Activated CD4-positive, alpha-beta T cell treated with anti-CD3 and anti-CD28 coated beads for 36 hours (primary cell): ENCODE results near the gene KRT77. TPM values are rescaled to one million over a fixed set of nuclear protein-coding genes. Genes with fewer than 3 reads are reported as not detected.

Experiments used
- ATAC-seq: fragments of 200-7000 bp; cut with Tn5 transposase; one replicate; pipeline ENCODE4 v1.10.0; 2021; ENCODE audit warnings: mild to moderate bottlenecking, moderate library complexity
- CTCF ChIA-PET: fragments of 350-600 bp; sonication (Branson Sonifier 250); formaldehyde crosslinking; loops from one replicate; lab custom pipeline; 2021; ENCODE audit warnings: antibody characterized with exemption; lab: Charles Lee
- POLR2A ChIA-PET: fragments of 350-600 bp; sonication (Branson Sonifier 250); formaldehyde crosslinking; loops from one replicate; lab custom pipeline; 2021; ENCODE audit warnings: antibody characterized with exemption, inconsistent platforms; lab: Charles Lee
- DNase-seq: peaks from one replicate; pipeline ENCODE4 v3.0.0-alpha.2; 2020
- H3K27ac Mint-ChIP-seq: one replicate; pipeline ENCODE4 v1.8.0; 2021; ENCODE audit warnings: mixed read lengths
- H3K27me3 Mint-ChIP-seq: one replicate; pipeline ENCODE4 v1.8.0; 2021; ENCODE audit warnings: mixed read lengths
- H3K36me3 Mint-ChIP-seq: one replicate; pipeline ENCODE4 v1.8.0; 2021; ENCODE audit warnings: low read depth, mixed read lengths
- H3K4me1 Mint-ChIP-seq: one replicate; pipeline ENCODE4 v1.8.0; 2021; ENCODE audit warnings: mixed read lengths
- H3K4me3 Mint-ChIP-seq: one replicate; pipeline ENCODE4 v1.8.0; 2021; ENCODE audit warnings: mild to moderate bottlenecking, moderate library complexity, mixed read lengths
- H3K9me3 Mint-ChIP-seq: one replicate; pipeline ENCODE4 v1.8.0; 2021; ENCODE audit warnings: low read depth, mixed read lengths
- intact Hi-C, 2 experiments: fragments of 100-400 bp; cut with DNase I in 1 of 2; cut with micrococcal nuclease in 1 of 2; formaldehyde crosslinking; loops; one replicate each; pipeline versions ENCODE4 v1.14.2 to v1.15.1; 2022 to 2024; cut with DNase I, micrococcal nuclease
- total RNA-seq, 2 experiments: library from RNA; stranded (reverse); gene quantifications; one replicate each; pipeline ENCODE4 v1.2.3, GENCODE V29; 2021

KRT77 gene
- total RNA-seq, 2 experiments from 2014 or later = not detected

DNA sequence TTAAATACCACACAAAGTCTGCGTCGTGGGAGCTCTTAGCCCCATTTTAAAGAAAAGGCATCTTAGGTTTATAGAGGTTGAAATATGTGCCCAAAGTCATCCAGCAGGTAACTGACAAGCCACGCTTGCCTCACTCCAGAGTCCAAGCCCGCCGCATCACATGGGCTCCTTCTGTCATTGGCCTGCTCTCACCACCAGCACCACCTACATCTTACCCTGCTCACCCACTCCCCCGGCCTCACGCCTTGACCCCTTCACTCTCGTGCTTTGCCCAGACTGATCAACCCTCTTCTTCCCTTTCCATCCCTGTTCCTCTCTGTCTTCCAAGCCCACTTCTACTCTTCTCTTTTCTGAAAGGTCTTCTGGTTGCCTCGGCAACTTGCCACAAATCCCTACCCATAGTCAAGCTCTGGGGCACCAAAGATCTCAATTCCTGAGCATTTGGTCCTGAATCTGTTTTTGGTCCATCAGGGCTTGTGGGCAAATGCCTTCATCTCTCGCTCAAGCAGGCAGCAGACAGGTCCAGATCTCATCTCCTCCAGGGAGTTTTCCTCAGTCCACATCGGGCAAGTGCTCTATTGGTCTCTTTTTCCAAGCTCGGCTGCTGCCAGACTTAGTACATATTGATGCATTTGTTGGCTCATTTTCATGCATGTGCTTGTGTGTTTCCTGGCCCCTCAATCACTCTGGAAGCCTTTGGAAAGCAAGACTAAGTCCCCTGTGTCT lies 19.6 kb downstream of the KRT77 start:
- H3K4me3 Mint-ChIP-seq = no peak overlapping the region
- H3K36me3 Mint-ChIP-seq = no peaks in the 10 kb centered on the region
- CTCF ChIA-PET = no interaction called here
- H3K27ac Mint-ChIP-seq = no peak overlapping the region
- ATAC-seq = no peak
- no peaks in the 10 kb centered on the region for H3K27me3 Mint-ChIP-seq
- no peak for DNase-seq
- POLR2A ChIA-PET = no interaction called here
- H3K4me1 Mint-ChIP-seq = peaks cover 46% of the 10 kb centered on the region
- intact Hi-C loops = no loop called here
- no peaks in the 10 kb centered on the region for H3K9me3 Mint-ChIP-seq

- ChIA-PET CTCF (no interaction called here), POLR2A (no interaction called here)
- Mint-ChIP-seq H3K9me3 (no peaks in the 10 kb centered on the region), H3K27ac (no peak overlapping the region), H3K4me3 (no peak overlapping the region), H3K4me1 (peaks cover 40% of the 10 kb centered on the region), H3K36me3 (no peaks in the 10 kb centered on the region), H3K27me3 (no peaks in the 10 kb centered on the region)
- intact Hi-C loops = no loop called here
- DNase-seq (no peak), ATAC-seq (no peak)
Measured at GRCh38 chr12:52682938-52683574, 20.3 kb downstream of the KRT77 start.

GRCh38 chr12:52682381-52682660 lies 21.0 kb downstream of the KRT77 start:
- Mint-ChIP-seq H3K27me3 (no peaks in the 10 kb centered on the region), H3K36me3 (no peaks in the 10 kb centered on the region), H3K27ac (no peak overlapping the region), H3K4me3 (no peak overlapping the region), H3K4me1 (peaks cover 33% of the 10 kb centered on the region), H3K9me3 (no peaks in the 10 kb centered on the region)
- no peak for DNase-seq
- POLR2A ChIA-PET = no interaction called here
- intact Hi-C loops = no loop called here
- ATAC-seq = no peak
- CTCF ChIA-PET = interaction anchor here (0.6 kb wide), 1 partner anchor 131 kb away, joined by 3 read pairs; no protein-coding TSS in a partner anchor

DNA sequence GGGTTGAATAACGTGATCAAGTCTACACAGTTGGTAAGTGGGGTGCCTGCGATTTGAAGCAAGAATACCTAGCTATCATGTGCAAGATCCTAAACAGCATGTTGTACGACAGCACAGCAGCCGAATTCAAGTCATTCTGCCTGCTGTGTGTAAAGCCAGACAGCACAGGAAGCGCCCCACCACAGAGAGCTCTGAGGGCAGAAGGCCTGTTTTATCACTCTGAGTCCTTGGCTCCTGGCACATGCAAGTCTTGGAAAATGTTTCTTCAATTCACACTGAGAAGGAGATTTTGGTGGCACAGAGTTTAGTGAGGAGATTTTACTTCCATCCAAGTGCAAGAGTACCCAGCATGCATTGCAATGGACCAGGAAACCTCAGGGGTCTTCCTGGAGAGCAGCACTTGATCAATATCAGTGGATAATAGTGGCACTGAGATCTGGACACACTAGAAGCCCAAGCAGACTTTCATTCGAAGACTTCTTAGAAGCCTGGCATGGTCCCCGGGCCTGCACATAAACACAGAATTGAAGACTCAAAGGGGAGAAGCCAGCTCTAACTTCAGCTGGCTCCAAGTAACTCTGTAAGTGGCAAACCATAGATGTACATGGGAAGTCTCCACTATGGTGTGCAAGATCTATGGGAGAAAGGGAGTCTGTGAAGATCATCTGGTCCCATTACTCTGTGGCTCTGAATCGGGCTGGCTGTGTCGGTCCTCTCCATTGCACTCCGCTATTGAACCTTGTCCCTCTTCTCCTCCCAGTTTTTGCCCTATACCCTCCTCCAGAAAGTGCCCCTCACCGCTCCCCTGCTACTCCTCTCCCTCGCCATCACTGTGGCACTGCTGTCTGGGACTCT lies 21.6 kb downstream of the KRT77 start:
- DNase-seq = peak; percentile 60
- H3K4me3 Mint-ChIP-seq = no peak overlapping the region
- ChIA-PET POLR2A (no interaction called here), CTCF (interaction anchor here (0.6 kb wide), 1 partner anchor 132 kb away, joined by 3 read pairs; no protein-coding TSS in a partner anchor)
- intact Hi-C loops = no loop called here
- no peaks in the 10 kb centered on the region for H3K36me3 Mint-ChIP-seq
- peak; percentile 78 for ATAC-seq
- no peak overlapping the region for H3K27ac Mint-ChIP-seq
- peaks cover 32% of the 10 kb centered on the region for H3K4me1 Mint-ChIP-seq
- no peaks in the 10 kb centered on the region for H3K9me3 Mint-ChIP-seq
- no peaks in the 10 kb centered on the region for H3K27me3 Mint-ChIP-seq

DNA sequence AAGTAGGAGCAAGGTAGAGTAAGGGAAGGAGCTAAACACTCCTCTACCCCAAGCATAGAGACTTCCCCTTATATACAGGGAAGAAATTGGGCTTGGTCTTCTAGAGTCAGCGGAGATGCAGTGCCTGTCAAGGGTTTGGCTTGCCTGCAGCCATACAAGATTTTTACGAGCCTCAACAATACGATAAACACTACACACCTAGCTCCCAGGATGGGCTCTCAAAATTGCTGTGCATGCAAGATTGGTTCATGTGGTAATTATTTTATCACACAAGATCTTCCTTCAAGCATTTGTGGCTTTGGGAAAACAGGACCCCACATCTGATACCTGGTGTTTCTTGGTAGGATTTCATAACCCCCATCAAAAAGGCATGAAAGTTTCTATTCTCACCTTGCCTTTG lies 23.0 kb downstream of the KRT77 start, which contains the start of gene KRT1:
TSS of gene KRT1 (minus strand) at position 45 of the 400 bp plus-strand sequence. CDS start 59 bp downstream, outside the sequence.
- POLR2A ChIA-PET = no interaction called here
- CTCF ChIA-PET = interaction anchor here (0.6 to 0.9 kb wide), 3 partner anchors 17 to 1588 kb away, joined by 3 to 4 read pairs (median 3); no protein-coding TSS in a partner anchor
- H3K27me3 Mint-ChIP-seq = no peaks in the 10 kb centered on the region
- no peaks in the 10 kb centered on the region for H3K36me3 Mint-ChIP-seq
- no peak within 1 kb of the TSS for H3K27ac Mint-ChIP-seq
- DNase-seq = no peak
- no peak for ATAC-seq
- H3K9me3 Mint-ChIP-seq = no peaks in the 10 kb centered on the region
- H3K4me1 Mint-ChIP-seq = peaks cover 35% of the 10 kb centered on the region
- no peak within 1 kb of the TSS for H3K4me3 Mint-ChIP-seq
- intact Hi-C loops = no loop called here

DNA sequence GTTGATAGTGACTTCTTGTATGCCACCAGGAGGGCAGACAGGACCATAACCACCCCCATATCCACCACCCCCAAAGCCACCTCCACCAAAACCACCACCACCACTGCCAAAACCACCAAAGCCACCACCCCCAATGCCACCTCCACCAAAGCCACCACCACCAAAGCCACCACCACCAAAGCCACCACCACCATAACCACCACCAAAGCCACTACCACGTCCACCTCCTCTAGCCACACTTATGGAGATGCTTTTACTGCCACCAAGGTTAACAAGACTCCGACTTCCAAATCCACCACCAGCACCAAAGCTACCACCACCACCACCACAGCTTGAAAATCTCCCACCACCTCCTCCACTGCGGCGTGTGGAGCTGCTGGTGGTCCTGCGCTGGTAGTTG lies 23.4 kb downstream of the KRT77 start:
- intact Hi-C loops = no loop called here
- Mint-ChIP-seq H3K27me3 (no peaks in the 10 kb centered on the region), H3K27ac (no peak overlapping the region), H3K4me3 (no peak overlapping the region), H3K9me3 (no peaks in the 10 kb centered on the region), H3K36me3 (no peaks in the 10 kb centered on the region), H3K4me1 (peaks cover 35% of the 10 kb centered on the region)
- DNase-seq (no peak), ATAC-seq (no peak)
- ChIA-PET POLR2A (no interaction called here), CTCF (interaction anchor here (0.6 to 0.9 kb wide), 3 partner anchors 18 to 1587 kb away, joined by 3 to 4 read pairs (median 3); no protein-coding TSS in a partner anchor)

GRCh38 chr12:52677671-52678070 lies 25.7 kb downstream of the KRT77 start:
- ATAC-seq (no peak), DNase-seq (no peak)
- H3K4me3 Mint-ChIP-seq = no peak overlapping the region
- H3K9me3 Mint-ChIP-seq = no peaks in the 10 kb centered on the region
- H3K4me1 Mint-ChIP-seq = peaks cover 36% of the 10 kb centered on the region
- H3K36me3 Mint-ChIP-seq = no peaks in the 10 kb centered on the region
- H3K27ac Mint-ChIP-seq = no peak overlapping the region
- CTCF ChIA-PET = interaction anchor here (0.6 kb wide), 1 partner anchor 67 kb away, joined by 3 read pairs; no protein-coding TSS in a partner anchor
- POLR2A ChIA-PET = no interaction called here
- no peaks in the 10 kb centered on the region for H3K27me3 Mint-ChIP-seq
- intact Hi-C loops = no loop called here

GRCh38 chr12:52677126-52677525 lies 26.2 kb downstream of the KRT77 start:
- intact Hi-C loops = no loop called here
- CTCF ChIA-PET = interaction anchor here (0.5 to 0.6 kb wide), 2 partner anchors 9 to 1849 kb away, joined by 3 to 4 read pairs; no protein-coding TSS in a partner anchor

DNA sequence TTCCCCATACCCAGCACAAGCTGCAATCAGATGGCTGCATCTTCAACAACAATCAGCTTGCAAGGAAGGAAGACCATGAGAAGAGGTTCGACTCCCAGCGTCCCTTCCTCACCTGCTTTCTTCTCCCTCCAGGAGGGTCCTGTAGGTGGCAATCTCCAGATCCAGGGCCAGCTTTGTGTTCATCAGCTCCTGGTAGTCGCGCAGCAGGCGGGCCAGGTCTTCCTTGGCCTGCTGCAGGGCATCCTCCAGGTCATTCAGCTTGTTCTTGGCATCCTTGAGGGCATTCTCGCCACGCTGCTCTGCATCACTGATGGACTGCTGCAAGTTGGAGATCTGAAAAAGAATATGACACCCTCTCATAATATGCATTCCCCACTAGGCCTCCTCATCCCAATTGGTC lies 27.2 kb downstream of the KRT77 start:
- ChIA-PET CTCF (interaction anchor here (2.0 kb wide), 1 partner anchor 209 kb away, joined by 6 read pairs; no protein-coding TSS in a partner anchor), POLR2A (no interaction called here)
- Mint-ChIP-seq H3K36me3 (no peaks in the 10 kb centered on the region), H3K27me3 (no peaks in the 10 kb centered on the region), H3K4me1 (peaks cover 21% of the 10 kb centered on the region), H3K27ac (no peak overlapping the region), H3K4me3 (no peak overlapping the region), H3K9me3 (no peaks in the 10 kb centered on the region)
- intact Hi-C loops = no loop called here
- DNase-seq (no peak), ATAC-seq (no peak)

More at GRCh38 chr12:52677126-52677525, 26.2 kb downstream of the KRT77 start:
- H3K27me3 Mint-ChIP-seq = no peaks in the 10 kb centered on the region
- H3K4me3 Mint-ChIP-seq = no peak overlapping the region
- H3K4me1 Mint-ChIP-seq = peaks cover 31% of the 10 kb centered on the region
- POLR2A ChIA-PET = no interaction called here
- no peak for ATAC-seq
- no peak for DNase-seq
- H3K9me3 Mint-ChIP-seq = no peaks in the 10 kb centered on the region
- H3K36me3 Mint-ChIP-seq = no peaks in the 10 kb centered on the region
- no peak overlapping the region for H3K27ac Mint-ChIP-seq

GRCh38 chr12:52675301-52675701 lies 28.0 kb downstream of the KRT77 start:
- peaks cover 13% of the 10 kb centered on the region for H3K4me1 Mint-ChIP-seq
- ChIA-PET CTCF (interaction anchor here (2.0 kb wide), 1 partner anchor 210 kb away, joined by 6 read pairs; no protein-coding TSS in a partner anchor), POLR2A (no interaction called here)
- intact Hi-C loops = no loop called here
- no peaks in the 10 kb centered on the region for H3K36me3 Mint-ChIP-seq
- no peaks in the 10 kb centered on the region for H3K27me3 Mint-ChIP-seq
- H3K4me3 Mint-ChIP-seq = no peak overlapping the region
- H3K9me3 Mint-ChIP-seq = no peaks in the 10 kb centered on the region
- ATAC-seq (no peak), DNase-seq (no peak)
- no peak overlapping the region for H3K27ac Mint-ChIP-seq

DNA sequence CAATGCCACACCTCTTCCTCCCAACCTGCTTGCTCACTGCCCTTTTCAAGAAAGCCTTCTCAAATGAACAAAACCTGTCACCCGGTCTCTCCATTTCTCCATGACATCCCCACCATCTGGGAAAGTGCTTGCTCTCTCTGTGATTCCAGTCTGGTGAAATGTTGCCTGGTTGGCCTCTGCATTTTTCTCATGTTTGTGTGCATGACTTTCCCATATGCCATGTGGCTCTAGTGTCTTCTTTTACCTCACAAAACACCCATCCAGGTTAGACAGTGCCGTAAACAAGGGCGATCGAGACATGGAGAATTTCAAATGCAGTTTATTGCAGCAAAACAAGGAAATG lies 28.9 kb downstream of the KRT77 start:
- Mint-ChIP-seq H3K9me3 (no peaks in the 10 kb centered on the region), H3K27me3 (no peaks in the 10 kb centered on the region), H3K36me3 (no peaks in the 10 kb centered on the region), H3K4me1 (peaks cover 10% of the 10 kb centered on the region), H3K27ac (no peak overlapping the region), H3K4me3 (no peak overlapping the region)
- ChIA-PET POLR2A (no interaction called here), CTCF (interaction anchor here (2.0 kb wide), 1 partner anchor 211 kb away, joined by 6 read pairs; no protein-coding TSS in a partner anchor)
- DNase-seq (no peak), ATAC-seq (no peak)
- intact Hi-C loops = no loop called here
